Gastrocnemius medialis (tissue), 4 donors: Measurements from ENCODE around the gene SFMBT1. TPM values are rescaled to one million over a fixed set of nuclear protein-coding genes. Genes with fewer than 3 reads are reported as not detected.

Experiments used
- ATAC-seq, 2 donors: fragments of 150-250 bp; one replicate each; pipeline ENCODE4 v1.9.1; 2016
- DNase-seq, 2 donors: peaks; one replicate each; pipeline ENCODE4 v3.0.0-alpha.2; 2019
- H3K27ac ChIP-seq, 4 donors: fragments of 200-600 bp; sonication (generic); 1 replicate in 1 of 4; 2 replicates in 3 of 4; pipeline ENCODE4 v1.5.1; 2016 to 2018; ENCODE audit warnings: mild to moderate bottlenecking in 2 of 4, moderate library complexity in 1 of 4
- H3K27me3 ChIP-seq, 3 donors: fragments of 200-600 bp; sonication (generic) in 2 of 3; 1 replicate in 1 of 3; 2 replicates in 2 of 3; pipeline versions ENCODE4 v1.5.1 to v1.6.0; 2016 to 2019; ENCODE audit warnings: mild to moderate bottlenecking in 1 of 3, moderate library complexity in 1 of 3
- H3K36me3 ChIP-seq, 2 donors: fragments of 200-600 bp; sonication (generic) in 1 of 2; one replicate each; pipeline ENCODE4 v1.5.1; 2017 to 2018
- H3K4me1 ChIP-seq, 2 donors: fragments of 200-600 bp; sonication (generic) in 1 of 2; one replicate each; pipeline ENCODE4 v1.5.1; 2016 to 2017; ENCODE audit warnings: mild to moderate bottlenecking in 2 of 2
- H3K4me3 ChIP-seq, 4 donors: fragments of 200-600 bp; sonication (generic) in 3 of 4; 1 replicate in 1 of 4; 2 replicates in 3 of 4; pipeline ENCODE4 v1.5.1; 2016 to 2019; ENCODE audit warnings: mild to moderate bottlenecking in 2 of 4
- H3K9me3 ChIP-seq, 3 donors: fragments of 200-600 bp; sonication (generic) in 2 of 3; 1 replicate in 1 of 3; 2 replicates in 2 of 3; pipeline ENCODE4 v1.5.1; 2016 to 2019
- CTCF ChIP-seq, 5 experiments: fragments of 450-650 bp in 3 of 5; fragments of 200-600 bp in 2 of 5; sonication (generic) in 2 of 5; IDR thresholded peaks in 4 of 5; conservative IDR thresholded peaks in 1 of 5; 1 replicate in 4 of 5; 2 replicates in 1 of 5; pipeline ENCODE4 v1.5.1; 2016 to 2019; ENCODE audit warnings: antibody characterized with exemption in 5 of 5, mild to moderate bottlenecking in 3 of 5, moderate library complexity in 3 of 5
- POLR2A ChIP-seq, 2 donors: fragments of 450-650 bp; IDR thresholded peaks; one replicate each; pipeline ENCODE4 v1.6.1; 2017; ENCODE audit warnings: antibody characterized with exemption in 2 of 2, mild to moderate bottlenecking in 2 of 2, moderate library complexity in 2 of 2
- in situ Hi-C, 4 donors: fragments of 200-750 bp; cut with MboI; loops; one replicate each; pipeline versions ENCODE4 v1.15.0 to v1.8.0; 2017; ENCODE audit warnings: low sequenced_read_pairs in 4 of 4
- intact Hi-C: fragments of 100-400 bp; cut with DNase I; formaldehyde crosslinking; loops from one replicate; pipeline ENCODE4 v1.15.1; 2023; ENCODE audit warnings: low total_unique reads
- total RNA-seq, 4 donors: library from RNA; depleted of rRNA; stranded (reverse); fragments of >200 nt; gene quantifications; one replicate each; pipeline versions ENCODE4 v1.1.0 to v1.2.3, GENCODE V29; 2016

The SFMBT1 gene
- total RNA-seq, 4 donors from 2014 or later, result 17.5 to 39.7 (median 29.8) TPM

- in situ Hi-C loops, result no loop called here
These were observed 34.5 kb downstream of the SFMBT1 start for GRCh38 chr3:53011324-53011723.

GRCh38 chr3:53009826-53010539 is 35.9 kb downstream of the SFMBT1 start:
- Histone ChIP-seq H3K36me3 (no peaks in the 10 kb centered on the region), H3K27me3 (no peaks in the 10 kb centered on the region), H3K4me3 (no peak overlapping the region), H3K4me1 (peaks cover 12 to 16% of the 10 kb centered on the region in 2 donors), H3K27ac (no peak overlapping the region), H3K9me3 (no peaks in the 10 kb centered on the region)
- ATAC-seq, result no peak
- intact Hi-C loops (no loop called here), in situ Hi-C loops (no loop called here)
- DNase-seq, result no peak
- no peak for TF ChIP-seq POLR2A (IDR thresholded peaks at IDR 0.05)
- TF ChIP-seq CTCF (IDR thresholded peaks at IDR 0.05 in 4 of 5, conservative IDR thresholded peaks at IDR 0.05 in 1 of 5), result no peak

More at GRCh38 chr3:53011324-53011723, 34.5 kb downstream of the SFMBT1 start:
- H3K4me1 ChIP-seq, result peaks cover 12 to 16% of the 10 kb centered on the region in 2 donors
- H3K36me3 ChIP-seq, result no peaks in the 10 kb centered on the region
- TF ChIP-seq POLR2A (IDR thresholded peaks at IDR 0.05), result no peak
- TF ChIP-seq CTCF (IDR thresholded peaks at IDR 0.05 in 4 of 5, conservative IDR thresholded peaks at IDR 0.05 in 1 of 5), result no peak
- intact Hi-C loops, result no loop called here
- no peaks in the 10 kb centered on the region for H3K27me3 ChIP-seq
- no peaks in the 10 kb centered on the region for H3K9me3 ChIP-seq
- no peak overlapping the region for H3K27ac ChIP-seq
- no peak for ATAC-seq
- no peak for DNase-seq
- no peak overlapping the region for H3K4me3 ChIP-seq

GRCh38 chr3:53008932-53009331 is 36.9 kb downstream of the SFMBT1 start:
- Histone ChIP-seq H3K27ac (no peak overlapping the region), H3K4me1 (peaks cover 12 to 16% of the 10 kb centered on the region in 2 donors), H3K9me3 (no peaks in the 10 kb centered on the region), H3K4me3 (no peak overlapping the region), H3K36me3 (no peaks in the 10 kb centered on the region), H3K27me3 (no peaks in the 10 kb centered on the region)
- in situ Hi-C loops (no loop called here), intact Hi-C loops (no loop called here)
- no peak for DNase-seq
- TF ChIP-seq CTCF (IDR thresholded peaks at IDR 0.05 in 4 of 5, conservative IDR thresholded peaks at IDR 0.05 in 1 of 5), result no peak
- TF ChIP-seq POLR2A (IDR thresholded peaks at IDR 0.05), result no peak
- no peak for ATAC-seq

- TF ChIP-seq POLR2A (IDR thresholded peaks at IDR 0.05), result no peak
- TF ChIP-seq CTCF (IDR thresholded peaks at IDR 0.05 in 4 of 5, conservative IDR thresholded peaks at IDR 0.05 in 1 of 5), result no peak
- intact Hi-C loops, result no loop called here
- no peaks in the 10 kb centered on the region for H3K9me3 ChIP-seq
- H3K4me3 ChIP-seq, result no peak overlapping the region
- no peaks in the 10 kb centered on the region for H3K27me3 ChIP-seq
- H3K4me1 ChIP-seq, result peaks cover 12 to 13% of the 10 kb centered on the region in 2 donors
- in situ Hi-C loops, result no loop called here
- H3K27ac ChIP-seq, result no peak overlapping the region
- ATAC-seq (no peak), DNase-seq (no peak)
- H3K36me3 ChIP-seq, result no peaks in the 10 kb centered on the region
These were observed 39.9 kb downstream of the SFMBT1 start for GRCh38 chr3:53005854-53006513.
